ENCODE measurements around the gene KIRREL1.

KIRREL1 gene

DNA sequence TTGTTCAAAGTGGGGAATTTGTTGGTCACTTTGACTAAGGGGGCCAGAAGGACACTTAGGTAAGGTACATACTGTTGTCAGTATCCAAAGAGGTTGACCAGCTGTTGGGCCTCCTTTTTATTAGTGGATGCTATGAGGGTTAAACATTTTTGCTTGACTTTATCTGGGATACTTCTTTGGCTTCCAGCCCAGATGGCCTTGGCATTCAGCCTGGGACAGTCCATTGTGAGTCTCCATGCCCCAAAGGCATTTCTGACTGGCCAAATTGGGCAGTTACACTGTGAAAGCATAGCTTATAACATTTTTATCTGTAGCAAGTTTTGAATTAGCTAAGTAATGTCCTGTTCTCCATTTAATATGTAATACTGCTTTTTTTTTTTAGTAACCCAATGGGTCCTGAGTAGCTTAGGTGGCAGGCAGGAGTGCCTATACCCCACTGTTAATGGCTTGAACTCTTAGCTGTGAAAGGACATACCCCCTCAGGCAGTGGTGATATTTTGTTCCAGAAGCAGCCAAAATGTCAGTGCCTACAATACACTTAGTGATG is 151.8 kb downstream of the KIRREL1 start:
- DNase-seq (ENCODE audit: low read depth, low spot score), result no peak

GRCh38 chr1:158146165-158146564 is 152.7 kb downstream of the KIRREL1 start:
- DNase-seq (ENCODE audit: low read depth, low spot score), result no peak

DNA sequence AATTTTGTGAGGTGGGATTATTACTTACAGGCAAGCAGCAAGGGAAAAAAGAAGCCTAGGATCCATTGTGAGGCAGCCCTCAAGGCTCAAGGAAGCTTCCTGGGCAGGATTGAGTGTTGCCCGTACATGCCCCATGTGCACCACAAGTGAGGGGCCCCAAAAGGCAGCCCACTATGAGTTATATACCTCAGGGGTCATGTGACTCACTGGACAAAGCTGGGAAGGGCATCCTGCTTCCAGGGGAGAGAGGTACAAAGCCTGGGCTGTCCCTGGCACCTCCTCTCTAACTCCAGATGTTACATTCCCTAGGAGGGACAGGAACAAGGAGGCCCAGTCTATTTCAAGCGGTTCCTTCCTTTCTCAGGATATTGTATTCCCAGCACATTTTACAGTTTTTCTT is 153.3 kb downstream of the KIRREL1 start:
- no peak for DNase-seq (ENCODE audit: low read depth, low spot score)

DNA sequence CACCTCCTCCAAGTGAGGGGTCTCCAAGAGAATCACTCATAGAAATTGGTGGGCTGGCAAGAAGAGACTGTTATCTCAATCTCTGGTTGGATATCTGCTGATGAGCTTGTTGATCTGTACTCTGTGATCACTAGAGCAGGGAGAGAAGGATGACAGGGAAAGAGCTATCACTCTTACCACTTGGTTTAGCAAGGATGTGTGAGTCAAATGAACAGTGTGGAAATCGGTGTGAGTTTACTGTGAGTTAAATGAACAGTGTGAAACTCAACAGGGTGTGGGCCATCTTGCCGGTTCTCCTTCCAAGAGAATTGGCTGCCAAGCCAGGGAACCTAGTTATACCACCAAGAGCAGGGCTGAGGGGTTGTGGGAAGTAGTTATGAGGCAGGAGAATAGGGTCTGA is 154.0 kb downstream of the KIRREL1 start:
- no peak for DNase-seq (ENCODE audit: low read depth, low spot score)

GRCh38 chr1:158147869-158148268 is 154.4 kb downstream of the KIRREL1 start:
- no peak for DNase-seq (ENCODE audit: low read depth, low spot score)

DNA sequence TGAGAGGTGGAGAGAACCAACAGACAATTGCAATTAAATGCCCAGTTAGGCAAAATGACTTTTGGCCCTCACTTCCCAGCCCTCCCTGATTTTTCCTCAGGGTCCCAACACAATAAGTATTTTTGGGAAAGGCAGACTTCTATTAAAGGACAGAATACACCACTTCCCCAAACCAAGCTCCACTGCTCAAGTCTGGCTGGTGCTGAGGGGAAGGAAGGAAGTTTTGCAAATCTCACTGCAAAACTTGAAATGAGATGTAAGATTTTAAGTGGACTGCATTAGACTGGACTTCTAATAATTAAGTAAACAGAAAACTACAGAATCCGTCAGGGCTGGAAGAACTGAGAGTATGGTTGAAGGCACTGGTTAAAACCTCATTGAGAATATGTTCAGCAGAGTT is 155.0 kb downstream of the KIRREL1 start:
- no peak for DNase-seq (ENCODE audit: low read depth, low spot score)

DNA sequence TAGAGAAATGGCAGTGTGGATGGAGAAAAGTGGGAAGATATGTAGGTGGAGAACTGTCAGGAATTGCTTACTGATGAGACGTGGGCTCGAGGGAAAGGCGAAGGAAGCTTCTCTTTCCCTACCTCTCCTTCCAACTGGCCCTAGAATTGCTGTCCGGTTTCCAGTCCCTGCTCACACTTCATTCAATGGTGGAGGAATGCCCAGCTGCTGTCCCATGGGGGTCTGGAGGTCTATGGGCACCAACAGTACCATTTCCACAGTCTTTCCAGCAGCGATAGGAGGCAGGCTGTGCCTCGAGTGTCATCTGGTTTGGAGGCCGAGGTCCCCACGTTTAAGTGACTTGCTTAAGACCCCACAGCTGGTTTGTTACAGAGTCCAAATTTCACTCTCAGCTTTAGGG is 155.7 kb downstream of the KIRREL1 start:
- DNase-seq (ENCODE audit: low read depth, low spot score), result no peak
